Uterus (tissue), 2 donors: ENCODE results near the gene PUM1.

Source experiments
- CTCF ChIP-seq, 4 experiments: fragments of 200-600 bp in 2 of 4; fragments of 450-650 bp in 2 of 4; sonication (generic) in 2 of 4; IDR thresholded peaks; one replicate each; pipeline ENCODE4 v1.5.1; 2016 to 2019; ENCODE audit warnings: antibody characterized with exemption in 4 of 4, mild to moderate bottlenecking in 2 of 4, moderate library complexity in 1 of 4
- POLR2A ChIP-seq, 2 donors: fragments of 450-650 bp; IDR thresholded peaks; one replicate each; pipeline ENCODE4 v1.6.1; 2016; ENCODE audit warnings: antibody characterized with exemption in 2 of 2, mild to moderate bottlenecking in 1 of 2, moderate library complexity in 1 of 2

DNA sequence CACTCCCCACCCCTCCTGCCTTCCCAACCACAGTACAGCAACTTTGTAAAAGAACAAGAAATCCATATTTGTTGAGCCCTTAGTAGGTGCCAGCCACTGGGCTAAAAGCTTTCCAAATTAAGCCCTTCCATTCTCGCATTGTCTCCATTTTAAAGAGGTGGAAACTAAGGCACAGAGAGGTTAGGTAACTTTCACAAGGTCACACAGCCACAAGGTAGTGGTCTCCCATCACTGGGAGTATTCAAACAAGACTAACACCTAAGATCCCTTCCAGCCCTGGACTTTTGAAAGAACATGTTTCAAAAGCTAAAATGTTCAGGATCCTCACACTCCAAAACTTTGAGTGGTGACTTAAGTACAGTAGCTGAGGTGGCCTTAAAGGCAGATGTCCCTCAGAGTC, 160.1 kb downstream of the PUM1 start:
- TF ChIP-seq CTCF (IDR thresholded peaks at IDR 0.05) = no peak
- TF ChIP-seq POLR2A (IDR thresholded peaks at IDR 0.05) = no peak
